ENCODE results near the gene ELANE.
"Not testable (repeated sequence)": the region's sequence is repeated elsewhere in the genome, so short reads cannot be mapped to it uniquely, and the experiment has no call there.

The ELANE gene

GRCh38 chr19:875265-875879 lies 23.3 kb downstream of the ELANE start:
- DNase-seq (ENCODE audit: low spot score) (no peak), ATAC-seq (ENCODE audit: low read depth) (no peak)
- Histone ChIP-seq H3K27me3 (ENCODE audit: insufficient read depth, poor library complexity, severe bottlenecking) (no peaks in the 10 kb centered on the region), H3K36me3 (ENCODE audit: low read depth) (0 out of 2 replicates have a peak, but pooled peaks cover 7% of the 10 kb centered on the region), H3K4me1 (ENCODE audit: insufficient read depth, poor library complexity, severe bottlenecking) (peaks cover 8% of the 10 kb centered on the region), H3K4me3 (ENCODE audit: severe bottlenecking) (no peak overlapping the region), H3K9me3 (ENCODE audit: severe bottlenecking) (no peaks in the 10 kb centered on the region), H3K27ac (ENCODE audit: poor library complexity, severe bottlenecking) (no peak overlapping the region)
- TF ChIP-seq CTCF (IDR thresholded peaks at IDR 0.05; ENCODE audit: poor library complexity, severe bottlenecking), result no peak

- H3K27ac ChIP-seq (ENCODE audit: poor library complexity, severe bottlenecking), result no peak overlapping the region
- no peak for TF ChIP-seq CTCF (IDR thresholded peaks at IDR 0.05; ENCODE audit: poor library complexity, severe bottlenecking)
- H3K4me1 ChIP-seq (ENCODE audit: insufficient read depth, poor library complexity, severe bottlenecking), result peaks cover 8% of the 10 kb centered on the region
- no peaks in the 10 kb centered on the region for H3K9me3 ChIP-seq (ENCODE audit: severe bottlenecking)
- H3K4me3 ChIP-seq (ENCODE audit: severe bottlenecking), result no peak overlapping the region
- no peak for ATAC-seq (ENCODE audit: low read depth)
- no peaks in the 10 kb centered on the region for H3K27me3 ChIP-seq (ENCODE audit: insufficient read depth, poor library complexity, severe bottlenecking)
- peaks cover 7% of the 10 kb centered on the region; the same call in 1 of the 2 replicates for H3K36me3 ChIP-seq (ENCODE audit: low read depth)
- DNase-seq (ENCODE audit: low spot score), result no peak
Observed at GRCh38 chr19:876089-876488, 24.0 kb downstream of the ELANE start.

- Histone ChIP-seq H3K9me3 (ENCODE audit: severe bottlenecking) (no peaks in the 10 kb centered on the region), H3K36me3 (ENCODE audit: low read depth) (peaks cover 13% of the 10 kb centered on the region), H3K4me3 (ENCODE audit: severe bottlenecking) (no peak overlapping the region), H3K27ac (ENCODE audit: poor library complexity, severe bottlenecking) (no peak overlapping the region), H3K4me1 (ENCODE audit: insufficient read depth, poor library complexity, severe bottlenecking) (peaks cover 8% of the 10 kb centered on the region), H3K27me3 (ENCODE audit: insufficient read depth, poor library complexity, severe bottlenecking) (no peaks in the 10 kb centered on the region)
- no peak for ATAC-seq (ENCODE audit: low read depth)
- no peak for DNase-seq (ENCODE audit: low spot score)
- no peak for TF ChIP-seq CTCF (IDR thresholded peaks at IDR 0.05; ENCODE audit: poor library complexity, severe bottlenecking)
Observed at GRCh38 chr19:876780-877314, 24.7 kb downstream of the ELANE start.

- not testable (repeated sequence) for ATAC-seq (ENCODE audit: low read depth); H3K27ac ChIP-seq (ENCODE audit: poor library complexity, severe bottlenecking); H3K4me3 ChIP-seq (ENCODE audit: severe bottlenecking); DNase-seq (ENCODE audit: low spot score); H3K27me3 ChIP-seq (ENCODE audit: insufficient read depth, poor library complexity, severe bottlenecking); H3K4me1 ChIP-seq (ENCODE audit: insufficient read depth, poor library complexity, severe bottlenecking); H3K9me3 ChIP-seq (ENCODE audit: severe bottlenecking)
- H3K36me3 ChIP-seq (ENCODE audit: low read depth), result peaks cover 23% of the 10 kb centered on the region
Observed at GRCh38 chr19:877992-878660, 26.0 kb downstream of the ELANE start.

- H3K4me1 ChIP-seq (ENCODE audit: insufficient read depth, poor library complexity, severe bottlenecking); ATAC-seq (ENCODE audit: low read depth); DNase-seq (ENCODE audit: low spot score); H3K27me3 ChIP-seq (ENCODE audit: insufficient read depth, poor library complexity, severe bottlenecking); H3K27ac ChIP-seq (ENCODE audit: poor library complexity, severe bottlenecking); H3K9me3 ChIP-seq (ENCODE audit: severe bottlenecking); H3K4me3 ChIP-seq (ENCODE audit: severe bottlenecking): not testable (repeated sequence)
- H3K36me3 ChIP-seq (ENCODE audit: low read depth), result peaks cover 21% of the 10 kb centered on the region
Observed at GRCh38 chr19:878751-879561, 26.9 kb downstream of the ELANE start.
